Progenitor cell of endocrine pancreas (in vitro differentiated cells): ENCODE data around the gene TRNT1. TPM values are rescaled to one million over a fixed set of nuclear protein-coding genes. Genes with fewer than 3 reads are reported as not detected.

Experiments used
- DNase-seq: peaks from one replicate; pipeline ENCODE4 v3.0.0; 2021; ENCODE audit warnings: low spot score; ENCODE audit not compliant: unreplicated experiment
- H3K27ac Mint-ChIP-seq: 2 replicates; pipeline ENCODE4 v1.8.0; 2021; ENCODE audit warnings: mild to moderate bottlenecking, moderate library complexity, mixed read lengths
- H3K27me3 Mint-ChIP-seq: 2 replicates; pipeline ENCODE4 v1.8.0; 2021; ENCODE audit warnings: mixed read lengths
- H3K36me3 Mint-ChIP-seq: 2 replicates; pipeline ENCODE4 v1.8.0; 2022; ENCODE audit warnings: mixed read lengths; ENCODE audit not compliant: insufficient read depth
- H3K4me1 Mint-ChIP-seq: 2 replicates; pipeline ENCODE4 v1.8.0; 2021; ENCODE audit warnings: low read depth, mixed read lengths
- H3K4me3 Mint-ChIP-seq: 2 replicates; pipeline ENCODE4 v1.8.0; 2021; ENCODE audit warnings: low read depth, mild to moderate bottlenecking, moderate library complexity, mixed read lengths
- H3K9me3 Mint-ChIP-seq: 2 replicates; pipeline ENCODE4 v1.8.0; 2021; ENCODE audit warnings: low read depth, mixed read lengths
- total RNA-seq: library from RNA; stranded (reverse); gene quantifications from 2 replicates; pipeline ENCODE4 v1.2.1, GENCODE V29; 2021
- TF ChIP-seq, protein P1 (sequence below): fragments of 200-600 bp; sonication (generic); IDR thresholded peaks from one replicate; pipeline ENCODE4 v1.5.0; 2021; ENCODE audit warnings: antibody characterized with exemption, mild to moderate bottlenecking; ENCODE audit not compliant: unreplicated experiment

Gene TRNT1
- total RNA-seq, 1 donor from 2014 or later = 26.5 TPM

DNA sequence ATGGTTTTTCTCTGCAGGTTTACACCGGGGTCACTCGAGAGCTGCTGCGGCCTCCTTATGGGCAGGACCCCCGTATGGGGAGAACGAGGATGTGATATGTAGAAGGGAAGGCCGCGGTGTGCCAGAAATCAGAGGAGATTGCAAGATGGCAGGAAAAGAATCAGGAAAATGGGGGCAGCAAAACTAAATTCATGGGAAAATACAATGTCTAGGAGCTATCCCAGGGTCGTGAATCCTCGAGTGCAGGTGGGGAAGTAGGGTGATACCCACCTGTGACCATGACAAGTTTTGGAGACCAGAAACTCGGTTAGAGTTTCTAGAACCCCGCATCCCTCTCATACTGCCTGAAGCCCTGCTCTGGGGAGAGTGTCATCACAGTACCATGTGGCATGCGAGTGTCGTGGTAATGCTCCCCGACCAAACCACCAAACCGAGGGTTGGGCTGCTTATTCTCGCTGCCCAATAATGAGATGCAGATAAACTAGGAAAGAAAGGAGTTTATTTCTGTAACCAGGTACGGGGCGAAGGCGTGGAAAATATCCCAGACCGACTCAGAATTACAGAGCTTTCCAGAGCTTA, 781 bp downstream of the TRNT1 start:
- Mint-ChIP-seq H3K27ac (peak overlapping the region; percentile 98), H3K9me3 (no peaks in the 10 kb centered on the region), H3K4me1 (peaks cover 14% of the 10 kb centered on the region), H3K4me3 (peak overlapping the region; percentile 96), H3K27me3 (no peaks in the 10 kb centered on the region), H3K36me3 (peaks cover 11% of the 10 kb centered on the region)
- no peak for DNase-seq
- TF ChIP-seq, protein P1, sequence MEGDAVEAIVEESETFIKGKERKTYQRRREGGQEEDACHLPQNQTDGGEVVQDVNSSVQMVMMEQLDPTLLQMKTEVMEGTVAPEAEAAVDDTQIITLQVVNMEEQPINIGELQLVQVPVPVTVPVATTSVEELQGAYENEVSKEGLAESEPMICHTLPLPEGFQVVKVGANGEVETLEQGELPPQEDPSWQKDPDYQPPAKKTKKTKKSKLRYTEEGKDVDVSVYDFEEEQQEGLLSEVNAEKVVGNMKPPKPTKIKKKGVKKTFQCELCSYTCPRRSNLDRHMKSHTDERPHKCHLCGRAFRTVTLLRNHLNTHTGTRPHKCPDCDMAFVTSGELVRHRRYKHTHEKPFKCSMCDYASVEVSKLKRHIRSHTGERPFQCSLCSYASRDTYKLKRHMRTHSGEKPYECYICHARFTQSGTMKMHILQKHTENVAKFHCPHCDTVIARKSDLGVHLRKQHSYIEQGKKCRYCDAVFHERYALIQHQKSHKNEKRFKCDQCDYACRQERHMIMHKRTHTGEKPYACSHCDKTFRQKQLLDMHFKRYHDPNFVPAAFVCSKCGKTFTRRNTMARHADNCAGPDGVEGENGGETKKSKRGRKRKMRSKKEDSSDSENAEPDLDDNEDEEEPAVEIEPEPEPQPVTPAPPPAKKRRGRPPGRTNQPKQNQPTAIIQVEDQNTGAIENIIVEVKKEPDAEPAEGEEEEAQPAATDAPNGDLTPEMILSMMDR = no peak

DNA sequence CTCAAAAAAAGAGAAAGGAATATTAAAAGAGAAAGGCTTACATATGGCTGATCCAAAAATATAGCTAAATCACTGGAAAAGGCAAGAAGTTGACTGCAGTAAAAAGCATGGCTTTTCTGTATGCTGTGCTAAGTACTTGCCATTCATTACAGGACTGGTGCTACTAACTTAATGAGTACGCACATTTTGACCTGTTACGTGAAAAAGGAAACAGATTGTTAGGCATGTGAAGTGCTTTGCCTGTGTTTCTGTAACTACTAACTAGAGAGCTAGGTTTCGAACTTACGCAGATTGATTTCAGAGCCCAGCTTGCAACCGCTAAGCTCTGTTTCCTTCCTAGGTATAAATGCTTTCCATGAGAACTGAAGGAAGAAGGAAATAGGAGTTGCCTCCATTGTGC, 2.8 kb downstream of the TRNT1 start:
- TF ChIP-seq, protein P1 = no peak
- Mint-ChIP-seq H3K36me3 (peaks cover 16% of the 10 kb centered on the region), H3K27ac (no peak overlapping the region), H3K4me1 (peaks cover 14% of the 10 kb centered on the region), H3K4me3 (no peak overlapping the region), H3K9me3 (no peaks in the 10 kb centered on the region), H3K27me3 (no peaks in the 10 kb centered on the region)
- DNase-seq = no peak

DNA sequence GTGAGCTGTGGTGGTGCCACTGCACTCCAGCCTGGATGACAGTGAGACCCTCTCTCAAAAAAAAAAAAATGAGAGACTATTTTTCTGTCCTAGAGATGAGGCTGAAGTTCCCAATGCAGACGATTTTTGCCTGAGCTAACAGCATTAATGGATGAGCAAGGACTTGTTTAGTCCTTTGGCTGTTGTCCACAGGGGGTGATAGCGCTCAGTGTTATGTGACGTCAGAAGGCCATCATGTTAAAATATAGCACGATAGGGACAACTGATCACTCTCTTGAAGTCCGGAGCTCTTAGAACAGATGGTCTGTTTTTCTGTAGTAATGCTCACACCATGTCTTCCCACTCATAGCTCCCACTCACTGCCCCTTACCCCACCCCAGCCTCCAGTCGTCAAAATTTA, 6.8 kb downstream of the TRNT1 start:
- no peaks in the 10 kb centered on the region for H3K27me3 Mint-ChIP-seq
- H3K9me3 Mint-ChIP-seq = no peaks in the 10 kb centered on the region
- no peak for DNase-seq
- peaks cover 17% of the 10 kb centered on the region for H3K36me3 Mint-ChIP-seq
- peaks cover 2% of the 10 kb centered on the region for H3K4me1 Mint-ChIP-seq
- TF ChIP-seq, protein P1 = no peak
- no peak overlapping the region for H3K4me3 Mint-ChIP-seq
- no peak overlapping the region for H3K27ac Mint-ChIP-seq

DNA sequence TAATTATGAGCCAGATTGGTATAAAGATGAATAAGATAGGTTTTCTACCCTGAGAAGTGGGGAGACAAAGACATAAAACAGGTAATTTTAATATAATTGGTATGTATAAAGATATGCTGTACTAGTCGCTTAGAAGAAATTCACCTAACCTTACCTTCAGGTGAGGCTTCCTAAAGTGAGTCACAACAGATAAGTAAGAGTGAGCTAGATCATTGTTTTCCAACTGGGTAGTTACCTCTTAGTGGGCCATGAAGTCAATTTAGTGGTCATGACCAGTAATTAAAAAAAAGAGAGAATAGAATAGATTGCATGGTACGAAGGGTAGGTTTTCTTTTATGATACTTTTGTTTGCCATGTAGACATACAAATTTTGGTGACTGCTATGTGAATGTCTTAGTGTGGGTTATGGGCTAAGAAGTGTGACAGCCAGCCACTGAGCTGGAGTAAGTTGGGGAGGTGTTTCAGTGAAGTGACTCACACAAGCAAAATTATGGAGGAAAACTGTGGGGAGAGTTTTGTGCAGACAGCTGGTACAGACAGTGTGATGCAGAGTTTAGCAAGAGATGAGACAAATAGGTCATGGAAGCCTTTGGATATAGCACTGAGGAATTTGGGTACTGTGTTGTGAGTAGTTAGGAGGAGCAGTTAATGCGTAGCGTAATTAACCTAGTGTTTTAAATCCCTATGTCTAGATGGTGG, 8.2 kb downstream of the TRNT1 start:
- no peaks in the 10 kb centered on the region for H3K27me3 Mint-ChIP-seq
- no peaks in the 10 kb centered on the region for H3K4me1 Mint-ChIP-seq
- no peak overlapping the region for H3K27ac Mint-ChIP-seq
- no peak for DNase-seq
- no peaks in the 10 kb centered on the region for H3K9me3 Mint-ChIP-seq
- no peak overlapping the region for H3K4me3 Mint-ChIP-seq
- TF ChIP-seq, protein P1 = no peak
- peaks cover 20% of the 10 kb centered on the region for H3K36me3 Mint-ChIP-seq

DNA sequence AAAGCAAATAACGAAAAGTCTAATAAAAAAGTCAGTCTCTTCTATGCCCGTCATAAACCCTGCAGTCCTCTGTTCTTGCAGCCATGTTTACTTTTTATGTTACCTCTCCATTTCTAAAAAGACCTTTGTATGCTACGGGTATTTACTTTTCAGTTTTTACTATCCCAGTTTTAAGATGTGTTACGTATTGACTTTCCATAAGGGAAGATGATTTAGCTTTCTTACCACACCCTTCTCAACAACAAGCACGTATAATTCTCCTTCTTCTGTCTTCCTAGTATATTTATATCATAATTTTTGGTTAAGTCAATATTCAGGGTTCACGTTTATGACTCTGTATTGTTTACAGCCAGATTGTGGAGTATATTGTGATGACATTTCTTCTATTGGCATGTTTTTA, 10.8 kb downstream of the TRNT1 start:
- DNase-seq = no peak
- TF ChIP-seq, protein P1 = no peak
- H3K36me3 Mint-ChIP-seq = peaks cover 21% of the 10 kb centered on the region
- no peak overlapping the region for H3K27ac Mint-ChIP-seq
- no peaks in the 10 kb centered on the region for H3K9me3 Mint-ChIP-seq
- H3K4me1 Mint-ChIP-seq = peaks cover 4% of the 10 kb centered on the region
- H3K4me3 Mint-ChIP-seq = no peak overlapping the region
- H3K27me3 Mint-ChIP-seq = no peaks in the 10 kb centered on the region
